Lower leg skin (tissue), 3 donors: ENCODE data around the gene ZSWIM8.

Source experiments
- POLR2A ChIP-seq, 2 donors: fragments of 450-650 bp; IDR thresholded peaks; one replicate each; pipeline ENCODE4 v1.6.1; 2016 to 2017; ENCODE audit warnings: antibody characterized with exemption in 2 of 2, mild to moderate bottlenecking in 1 of 2, moderate library complexity in 1 of 2
- TF ChIP-seq, protein P1 (sequence below), 3 donors: fragments of 450-650 bp; IDR thresholded peaks; one replicate each; pipeline ENCODE4 v1.5.1; 2016; ENCODE audit warnings: antibody characterized with exemption in 3 of 3, mild to moderate bottlenecking in 3 of 3, moderate library complexity in 2 of 3

DNA sequence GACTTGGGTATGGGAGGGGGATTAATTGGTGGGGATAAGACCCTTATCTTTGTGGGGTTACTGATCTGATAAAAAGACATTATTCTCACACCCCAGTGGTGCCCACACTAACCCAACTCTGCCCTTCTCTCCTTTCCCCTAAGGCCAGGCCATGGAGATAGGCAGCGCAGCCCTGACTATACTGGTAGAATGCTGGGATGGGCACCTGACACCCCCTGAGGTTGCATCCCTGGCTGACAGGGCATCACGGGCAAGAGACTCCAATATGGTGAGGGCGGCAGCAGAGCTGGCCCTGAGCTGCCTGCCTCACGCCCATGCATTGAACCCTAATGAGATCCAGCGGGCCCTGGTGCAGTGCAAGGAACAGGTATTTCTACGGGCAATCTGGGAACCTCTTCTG, 12.7 kb downstream of the ZSWIM8 start:
- TF ChIP-seq, protein P1, sequence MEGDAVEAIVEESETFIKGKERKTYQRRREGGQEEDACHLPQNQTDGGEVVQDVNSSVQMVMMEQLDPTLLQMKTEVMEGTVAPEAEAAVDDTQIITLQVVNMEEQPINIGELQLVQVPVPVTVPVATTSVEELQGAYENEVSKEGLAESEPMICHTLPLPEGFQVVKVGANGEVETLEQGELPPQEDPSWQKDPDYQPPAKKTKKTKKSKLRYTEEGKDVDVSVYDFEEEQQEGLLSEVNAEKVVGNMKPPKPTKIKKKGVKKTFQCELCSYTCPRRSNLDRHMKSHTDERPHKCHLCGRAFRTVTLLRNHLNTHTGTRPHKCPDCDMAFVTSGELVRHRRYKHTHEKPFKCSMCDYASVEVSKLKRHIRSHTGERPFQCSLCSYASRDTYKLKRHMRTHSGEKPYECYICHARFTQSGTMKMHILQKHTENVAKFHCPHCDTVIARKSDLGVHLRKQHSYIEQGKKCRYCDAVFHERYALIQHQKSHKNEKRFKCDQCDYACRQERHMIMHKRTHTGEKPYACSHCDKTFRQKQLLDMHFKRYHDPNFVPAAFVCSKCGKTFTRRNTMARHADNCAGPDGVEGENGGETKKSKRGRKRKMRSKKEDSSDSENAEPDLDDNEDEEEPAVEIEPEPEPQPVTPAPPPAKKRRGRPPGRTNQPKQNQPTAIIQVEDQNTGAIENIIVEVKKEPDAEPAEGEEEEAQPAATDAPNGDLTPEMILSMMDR (IDR thresholded peaks at IDR 0.05): no peak
- no peak for TF ChIP-seq POLR2A (IDR thresholded peaks at IDR 0.05)
